ENCODE measurements around the gene ASCC1. TPM values are rescaled to one million over a fixed set of nuclear protein-coding genes. Genes with fewer than 3 reads are reported as not detected.

ASCC1 gene
- total RNA-seq, 1 donor from 2014 or later = 35.6 TPM

- Mint-ChIP-seq H3K27me3 (ENCODE audit: low read depth) (no peaks in the 10 kb centered on the region), H3K36me3 (ENCODE audit: low read depth) (no peaks in the 10 kb centered on the region), H3K27ac (ENCODE audit: unreplicated experiment) (no peak overlapping the region), H3K9me3 (peaks cover 3% of the 10 kb centered on the region), H3K4me1 (peaks cover 20% of the 10 kb centered on the region), H3K4me3 (no peak overlapping the region)
- TF ChIP-seq, protein P1, sequence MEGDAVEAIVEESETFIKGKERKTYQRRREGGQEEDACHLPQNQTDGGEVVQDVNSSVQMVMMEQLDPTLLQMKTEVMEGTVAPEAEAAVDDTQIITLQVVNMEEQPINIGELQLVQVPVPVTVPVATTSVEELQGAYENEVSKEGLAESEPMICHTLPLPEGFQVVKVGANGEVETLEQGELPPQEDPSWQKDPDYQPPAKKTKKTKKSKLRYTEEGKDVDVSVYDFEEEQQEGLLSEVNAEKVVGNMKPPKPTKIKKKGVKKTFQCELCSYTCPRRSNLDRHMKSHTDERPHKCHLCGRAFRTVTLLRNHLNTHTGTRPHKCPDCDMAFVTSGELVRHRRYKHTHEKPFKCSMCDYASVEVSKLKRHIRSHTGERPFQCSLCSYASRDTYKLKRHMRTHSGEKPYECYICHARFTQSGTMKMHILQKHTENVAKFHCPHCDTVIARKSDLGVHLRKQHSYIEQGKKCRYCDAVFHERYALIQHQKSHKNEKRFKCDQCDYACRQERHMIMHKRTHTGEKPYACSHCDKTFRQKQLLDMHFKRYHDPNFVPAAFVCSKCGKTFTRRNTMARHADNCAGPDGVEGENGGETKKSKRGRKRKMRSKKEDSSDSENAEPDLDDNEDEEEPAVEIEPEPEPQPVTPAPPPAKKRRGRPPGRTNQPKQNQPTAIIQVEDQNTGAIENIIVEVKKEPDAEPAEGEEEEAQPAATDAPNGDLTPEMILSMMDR (conservative IDR thresholded peaks at IDR 0.05) = no peak
- DNase-seq (ENCODE audit: low read depth, low spot score) = no peak
Observed at GRCh38 chr10:72075376-72076115, 140.5 kb downstream of the ASCC1 start.

DNA sequence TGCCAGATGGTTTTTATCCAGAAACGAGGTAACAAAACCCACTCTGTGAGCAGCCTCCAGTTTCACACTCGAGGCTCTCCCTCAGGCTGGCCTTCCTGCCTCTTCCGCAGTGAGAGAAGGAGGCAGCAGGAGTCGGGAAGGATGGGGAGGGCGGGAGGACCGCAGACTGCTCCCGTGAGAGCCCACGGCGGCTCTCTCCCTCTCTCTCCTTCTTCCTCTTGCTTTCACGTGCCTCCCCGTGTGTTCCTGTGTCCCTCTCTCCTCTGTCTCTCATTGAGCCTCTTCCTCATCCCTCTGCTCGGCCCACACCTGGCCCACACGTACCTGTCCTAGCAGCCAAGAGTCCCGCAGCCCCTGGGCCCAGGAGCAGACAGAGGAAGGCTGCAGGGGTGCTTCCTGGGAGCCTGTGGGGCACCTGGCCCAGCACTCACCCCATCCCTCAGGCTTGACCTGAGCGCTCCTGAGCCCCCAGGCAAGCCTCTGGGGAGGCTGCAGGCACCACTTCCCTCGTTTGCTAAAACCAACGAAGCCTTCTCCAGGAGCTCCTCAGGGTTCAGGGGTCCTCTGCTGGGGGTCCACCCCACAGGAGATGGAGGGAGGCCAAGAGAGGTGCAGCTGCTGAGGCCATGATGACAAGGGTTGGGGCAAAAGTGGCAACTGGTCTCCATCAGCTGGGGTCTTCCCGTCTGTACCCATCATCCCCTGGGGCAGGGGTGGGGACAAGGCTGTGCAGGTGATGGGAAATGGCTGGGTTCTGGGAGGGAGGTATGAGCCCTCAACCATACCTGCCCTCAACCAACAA is 141.3 kb downstream of the ASCC1 start:
- Mint-ChIP-seq H3K27ac (ENCODE audit: unreplicated experiment) (no peak overlapping the region), H3K4me1 (peaks cover 21% of the 10 kb centered on the region), H3K36me3 (ENCODE audit: low read depth) (no peaks in the 10 kb centered on the region), H3K9me3 (peaks cover 3% of the 10 kb centered on the region), H3K4me3 (no peak overlapping the region), H3K27me3 (ENCODE audit: low read depth) (no peaks in the 10 kb centered on the region)
- no peak for DNase-seq (ENCODE audit: low read depth, low spot score)
- TF ChIP-seq, protein P1 (conservative IDR thresholded peaks at IDR 0.05) = no peak

GRCh38 chr10:72073708-72074573 is 142.1 kb downstream of the ASCC1 start:
- no peak for DNase-seq (ENCODE audit: low read depth, low spot score)
- H3K27ac Mint-ChIP-seq (ENCODE audit: unreplicated experiment) = no peak overlapping the region
- peaks cover 23% of the 10 kb centered on the region for H3K4me1 Mint-ChIP-seq
- H3K9me3 Mint-ChIP-seq = peaks cover 3% of the 10 kb centered on the region
- H3K36me3 Mint-ChIP-seq (ENCODE audit: low read depth) = no peaks in the 10 kb centered on the region
- H3K4me3 Mint-ChIP-seq = no peak overlapping the region
- TF ChIP-seq, protein P1 (conservative IDR thresholded peaks at IDR 0.05) = no peak
- H3K27me3 Mint-ChIP-seq (ENCODE audit: low read depth) = no peaks in the 10 kb centered on the region

- Mint-ChIP-seq H3K4me1 (peaks cover 23% of the 10 kb centered on the region), H3K36me3 (ENCODE audit: low read depth) (no peaks in the 10 kb centered on the region), H3K4me3 (no peak overlapping the region), H3K27ac (ENCODE audit: unreplicated experiment) (peak overlapping the region; percentile 81), H3K27me3 (ENCODE audit: low read depth) (no peaks in the 10 kb centered on the region), H3K9me3 (peaks cover 3% of the 10 kb centered on the region)
- DNase-seq (ENCODE audit: low read depth, low spot score) = no peak
- TF ChIP-seq, protein P1 (conservative IDR thresholded peaks at IDR 0.05) = no peak
Observed at GRCh38 chr10:72072639-72073038, 143.4 kb downstream of the ASCC1 start.

- Mint-ChIP-seq H3K4me1 (peaks cover 23% of the 10 kb centered on the region), H3K27me3 (ENCODE audit: low read depth) (no peaks in the 10 kb centered on the region), H3K36me3 (ENCODE audit: low read depth) (no peaks in the 10 kb centered on the region), H3K27ac (ENCODE audit: unreplicated experiment) (no peak overlapping the region), H3K4me3 (no peak overlapping the region), H3K9me3 (peaks cover 3% of the 10 kb centered on the region)
- TF ChIP-seq, protein P1 (conservative IDR thresholded peaks at IDR 0.05) = no peak
- no peak for DNase-seq (ENCODE audit: low read depth, low spot score)
Observed at GRCh38 chr10:72072046-72072445, 144.0 kb downstream of the ASCC1 start.

All from neural crest cell (in vitro differentiated cells).